Skin epidermis (tissue), 12 donors: Measurements from ENCODE around the gene SPTY2D1.
A peak's percentile ranks its signal among the peaks of the same experiment; 100 is the strongest.
"Not testable (repeated sequence)": the region's sequence is repeated elsewhere in the genome, so short reads cannot be mapped to it uniquely, and the experiment has no call there.

Source experiments
- H3K27ac ChIP-seq, 21 experiments: fragments of 200-600 bp; sonication (generic) in 11 of 21; one replicate each; pipeline ENCODE4 v1.5.0; 2020; ENCODE audit warnings: mild to moderate bottlenecking in 3 of 21, inconsistent platforms in 2 of 21, moderate library complexity in 2 of 21
- H3K4me3 ChIP-seq, 7 experiments: fragments of 200-600 bp; sonication (generic) in 2 of 7; one replicate each; pipeline ENCODE4 v1.5.0; 2020; ENCODE audit warnings: inconsistent platforms in 2 of 7, mild to moderate bottlenecking in 2 of 7, moderate library complexity in 1 of 7

The SPTY2D1 gene, protein sequence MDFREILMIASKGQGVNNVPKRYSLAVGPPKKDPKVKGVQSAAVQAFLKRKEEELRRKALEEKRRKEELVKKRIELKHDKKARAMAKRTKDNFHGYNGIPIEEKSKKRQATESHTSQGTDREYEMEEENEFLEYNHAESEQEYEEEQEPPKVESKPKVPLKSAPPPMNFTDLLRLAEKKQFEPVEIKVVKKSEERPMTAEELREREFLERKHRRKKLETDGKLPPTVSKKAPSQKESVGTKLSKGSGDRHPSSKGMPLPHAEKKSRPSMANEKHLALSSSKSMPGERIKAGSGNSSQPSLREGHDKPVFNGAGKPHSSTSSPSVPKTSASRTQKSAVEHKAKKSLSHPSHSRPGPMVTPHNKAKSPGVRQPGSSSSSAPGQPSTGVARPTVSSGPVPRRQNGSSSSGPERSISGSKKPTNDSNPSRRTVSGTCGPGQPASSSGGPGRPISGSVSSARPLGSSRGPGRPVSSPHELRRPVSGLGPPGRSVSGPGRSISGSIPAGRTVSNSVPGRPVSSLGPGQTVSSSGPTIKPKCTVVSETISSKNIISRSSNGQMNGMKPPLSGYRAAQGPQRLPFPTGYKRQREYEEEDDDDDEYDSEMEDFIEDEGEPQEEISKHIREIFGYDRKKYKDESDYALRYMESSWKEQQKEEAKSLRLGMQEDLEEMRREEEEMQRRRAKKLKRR

DNA sequence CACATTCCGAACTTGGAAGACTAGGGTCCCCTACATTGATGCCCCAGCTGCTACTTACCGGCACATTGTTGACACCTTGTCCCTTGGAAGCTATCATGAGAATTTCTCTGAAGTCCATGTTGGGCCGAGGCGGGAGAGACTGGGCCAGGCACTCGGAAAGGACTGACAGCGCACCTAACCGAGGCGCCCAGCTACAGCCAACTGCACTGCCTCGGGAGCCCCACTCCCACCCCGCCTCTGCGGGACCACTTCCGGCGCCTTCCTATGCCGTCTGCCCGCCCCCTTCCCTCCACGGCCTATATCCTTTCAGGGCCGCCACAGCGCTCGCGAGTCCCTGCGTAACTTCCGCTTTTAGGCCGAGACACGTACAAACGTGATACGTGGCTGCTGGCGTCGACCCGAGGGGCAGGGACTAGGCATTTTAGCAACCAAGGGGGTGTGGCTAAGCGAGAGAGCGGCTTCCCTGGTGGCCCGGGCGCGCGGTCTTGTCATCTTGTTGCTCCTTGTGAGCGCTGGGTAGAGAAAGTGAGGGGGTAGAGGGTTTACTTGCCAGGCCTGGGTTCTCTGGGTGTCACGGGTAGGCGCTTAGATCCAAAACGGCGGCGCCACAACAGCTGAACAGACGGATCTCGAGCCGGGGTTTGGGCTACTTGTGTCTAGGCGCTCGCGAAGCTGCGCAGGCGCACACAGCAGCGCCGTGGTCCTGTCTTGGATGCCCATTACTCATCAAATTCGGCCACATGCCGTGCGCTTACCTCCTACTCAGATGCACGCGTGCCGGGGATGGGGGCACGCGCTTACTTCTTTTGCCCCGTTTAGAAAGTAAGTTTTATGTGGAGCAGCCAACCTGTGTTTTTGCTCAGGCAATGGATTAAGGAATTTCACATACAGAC is at the start of gene SPTY2D1:
TSS of gene SPTY2D1 (minus strand) at position 203 of the 893 bp plus-strand sequence. CDS start at position 118, 85 bp downstream.
- peak within 1 kb of the TSS; percentile 56 to 93 (median 80) for H3K4me3 ChIP-seq
- H3K27ac ChIP-seq: peak within 1 kb of the TSS; percentile 64 to 98 (median 94)

DNA sequence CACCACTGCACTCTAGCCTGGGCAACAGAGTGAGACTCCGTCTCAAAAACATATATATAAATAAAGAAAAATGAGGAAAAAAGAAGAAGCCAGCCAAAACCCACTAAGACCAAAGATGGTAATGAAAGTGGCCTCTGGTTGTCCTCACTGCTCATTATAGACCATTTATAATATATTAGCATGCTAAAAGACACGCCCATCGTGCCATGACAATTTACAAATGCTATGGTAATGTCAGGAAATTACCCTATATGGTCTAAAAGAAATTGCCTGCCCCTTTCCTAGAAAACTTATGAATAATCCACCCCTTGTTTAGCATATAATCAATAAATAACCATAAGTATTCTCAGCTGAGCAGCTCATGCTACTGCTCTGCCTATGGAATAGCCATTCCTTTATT is 48.3 kb upstream of the SPTY2D1 start:
- H3K27ac ChIP-seq: no peak overlapping the region
- H3K4me3 ChIP-seq: no peak overlapping the region

DNA sequence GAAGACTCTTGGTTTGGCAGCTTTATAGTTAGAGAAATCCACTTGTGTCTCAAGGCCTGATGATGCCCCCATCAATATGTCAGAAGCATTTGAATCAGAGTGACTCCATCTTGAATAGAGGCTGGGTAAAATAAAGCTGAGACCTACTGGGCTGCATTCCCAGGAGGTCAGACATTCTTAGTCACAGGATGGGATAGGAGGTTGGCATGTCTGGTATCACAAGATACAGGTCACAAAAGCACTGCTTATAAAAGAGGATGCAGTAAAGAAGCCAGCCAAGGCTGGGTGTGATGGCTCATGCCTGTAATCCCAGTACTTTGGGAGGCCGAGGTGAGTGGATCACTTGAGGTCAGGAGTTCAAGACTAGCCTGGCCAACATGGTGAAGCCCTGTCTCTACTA is 47.8 kb upstream of the SPTY2D1 start:
- not testable (repeated sequence) for H3K4me3 ChIP-seq, H3K27ac ChIP-seq

- peak overlapping the region in 8 of 21 experiments; percentile 10 to 45 (median 38) for H3K27ac ChIP-seq
Measured at GRCh38 chr11:18677560-18677959, 43.4 kb upstream of the SPTY2D1 start.

GRCh38 chr11:18676803-18677202 is 42.7 kb upstream of the SPTY2D1 start:
- no peak overlapping the region for H3K4me3 ChIP-seq
- peak overlapping the region in 7 of 21 experiments; percentile 2 to 45 (median 37) for H3K27ac ChIP-seq

More at GRCh38 chr11:18677560-18677959, 43.4 kb upstream of the SPTY2D1 start:
- H3K4me3 ChIP-seq: no peak overlapping the region

DNA sequence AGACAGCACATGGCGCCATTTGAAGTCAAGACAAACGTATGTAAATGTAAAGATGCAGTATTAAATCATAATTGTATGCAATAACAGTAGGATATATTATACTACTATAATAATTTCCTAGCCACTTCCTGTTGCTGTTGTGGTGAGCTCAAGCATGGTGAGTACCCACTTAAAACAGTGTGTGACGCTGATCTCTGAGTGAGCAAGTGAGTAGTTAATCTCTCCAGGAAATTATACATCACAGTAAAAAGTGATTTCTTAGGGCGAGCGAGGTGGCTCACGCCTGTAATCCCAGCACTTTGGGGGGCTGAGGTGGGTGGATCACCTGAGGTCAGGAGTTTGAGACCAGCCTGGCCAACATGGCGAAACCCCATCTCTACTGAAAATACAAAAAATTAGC is 38.1 kb upstream of the SPTY2D1 start:
- H3K4me3 ChIP-seq, H3K27ac ChIP-seq: not testable (repeated sequence)

- Histone ChIP-seq H3K4me3 (no peak overlapping the region), H3K27ac (no peak overlapping the region)
Measured at GRCh38 chr11:18671246-18671645, 37.1 kb upstream of the SPTY2D1 start.

GRCh38 chr11:18669711-18670110 is 35.6 kb upstream of the SPTY2D1 start:
- H3K27ac ChIP-seq: peak overlapping the region in 3 of 21 experiments; percentile 12 to 52 (median 37)
- H3K4me3 ChIP-seq: no peak overlapping the region

DNA sequence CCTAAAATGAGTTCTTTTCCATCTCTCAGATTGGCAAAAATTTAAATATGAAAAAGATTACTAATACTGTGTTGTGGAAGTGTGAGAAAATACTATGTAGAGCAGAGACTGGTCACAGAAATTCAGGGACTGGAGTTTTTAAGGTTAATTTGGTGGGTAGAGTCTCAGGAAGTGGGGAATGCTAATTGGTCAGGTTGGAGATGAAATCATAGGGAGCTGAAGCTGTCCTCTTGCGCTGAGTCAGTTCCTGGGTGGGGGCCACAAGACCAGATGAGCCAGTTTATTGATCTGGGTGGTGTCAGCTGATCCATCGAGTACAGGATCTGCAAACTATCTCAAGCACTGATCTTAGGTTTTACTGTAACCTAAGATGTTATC is 35.1 kb upstream of the SPTY2D1 start:
- H3K27ac ChIP-seq: peak overlapping the region in 8 of 21 experiments; percentile 5 to 65 (median 34)
- H3K4me3 ChIP-seq: no peak overlapping the region

DNA sequence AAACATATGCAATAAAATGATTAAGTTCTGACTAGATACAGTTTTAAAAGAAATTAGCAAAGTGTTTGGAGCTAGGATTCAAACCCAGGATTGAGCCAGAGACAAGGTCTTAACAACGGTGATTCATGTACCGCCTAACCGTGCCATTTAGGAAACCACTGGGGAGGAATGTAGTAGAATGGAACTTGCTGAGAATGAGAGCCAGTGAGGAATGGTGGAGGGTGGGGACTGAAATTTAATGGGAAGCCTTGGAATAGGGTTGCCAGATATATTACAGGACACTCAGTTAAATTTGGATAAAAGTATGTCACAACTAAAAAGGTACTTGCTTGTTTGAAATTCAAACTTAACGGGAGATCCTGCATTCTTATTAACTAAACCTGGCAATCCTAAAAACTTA is 34.0 kb upstream of the SPTY2D1 start:
- Histone ChIP-seq H3K27ac (peak overlapping the region in 3 of 21 experiments; percentile 27 to 65 (median 42)), H3K4me3 (no peak overlapping the region)

GRCh38 chr11:18665353-18665872 is 31.3 kb upstream of the SPTY2D1 start:
- H3K27ac ChIP-seq, H3K4me3 ChIP-seq: not testable (repeated sequence)

DNA sequence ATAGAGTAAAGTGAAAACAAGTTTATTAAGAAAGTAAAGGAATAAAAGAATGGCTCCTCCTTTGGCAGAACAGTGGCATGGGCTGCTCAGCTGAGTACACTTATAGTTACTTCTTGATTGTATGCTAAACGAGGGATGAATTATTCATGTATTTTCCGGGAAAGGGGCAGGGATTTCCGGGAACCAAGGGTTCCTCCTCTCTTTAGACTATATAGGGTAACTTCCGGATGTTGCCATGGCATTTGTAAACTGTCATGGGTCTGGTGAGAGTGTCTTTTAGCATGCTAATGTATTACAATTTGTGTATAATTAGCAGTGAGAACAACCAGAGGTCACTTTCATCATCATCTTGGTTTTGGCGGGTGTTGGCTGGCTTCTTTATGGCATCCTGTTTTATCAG is 23.5 kb upstream of the SPTY2D1 start:
- no peak overlapping the region for H3K27ac ChIP-seq
- no peak overlapping the region for H3K4me3 ChIP-seq

- Histone ChIP-seq H3K27ac (no peak overlapping the region), H3K4me3 (no peak overlapping the region)
Measured at GRCh38 chr11:18650859-18651557, 16.9 kb upstream of the SPTY2D1 start.

GRCh38 chr11:18650353-18650752 is 16.2 kb upstream of the SPTY2D1 start:
- Histone ChIP-seq H3K4me3 (no peak overlapping the region), H3K27ac (no peak overlapping the region)

- not testable (repeated sequence) for H3K27ac ChIP-seq
Measured at GRCh38 chr11:18643034-18643433, 8.9 kb upstream of the SPTY2D1 start.

DNA sequence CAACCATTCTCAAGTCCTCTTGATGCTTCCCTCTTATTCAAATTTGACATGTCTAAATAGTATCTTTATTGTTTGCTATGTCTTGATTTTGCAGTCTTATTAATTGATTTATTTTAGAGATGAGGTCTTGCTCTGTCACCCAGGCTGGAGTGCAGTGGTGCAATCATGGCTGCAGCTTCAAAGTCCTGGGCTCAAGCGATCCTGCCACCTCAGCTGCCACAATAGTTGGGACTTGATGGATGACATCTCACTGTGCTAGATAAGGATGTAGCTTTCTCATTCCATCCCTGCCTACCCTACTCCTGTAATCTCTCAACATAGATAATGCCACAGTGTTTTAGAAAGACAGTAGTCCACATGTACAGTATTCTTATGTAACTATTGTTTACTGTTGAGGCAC is 7.5 kb upstream of the SPTY2D1 start:
- Histone ChIP-seq H3K4me3 (no peak overlapping the region), H3K27ac (no peak overlapping the region)

More at GRCh38 chr11:18643034-18643433, 8.9 kb upstream of the SPTY2D1 start:
- H3K4me3 ChIP-seq: not testable (repeated sequence)

GRCh38 chr11:18633256-18634139 is 644 bp downstream of the SPTY2D1 start:
- peak overlapping the region; percentile 56 to 93 (median 80) for H3K4me3 ChIP-seq
- H3K27ac ChIP-seq: peak overlapping the region; percentile 57 to 98 (median 94)

- Histone ChIP-seq H3K4me3 (peak overlapping the region in 5 of 7 experiments; percentile 65 to 93 (median 92)), H3K27ac (peak overlapping the region in 2 of 21 experiments; percentile 94 to 97)
Measured at GRCh38 chr11:18632841-18633240, 1.3 kb downstream of the SPTY2D1 start.
